Measurements from ENCODE around the gene YY1.
"Not testable (repeated sequence)": the region's sequence is repeated elsewhere in the genome, so short reads cannot be mapped to it uniquely, and the experiment has no call there.

Gene YY1

DNA sequence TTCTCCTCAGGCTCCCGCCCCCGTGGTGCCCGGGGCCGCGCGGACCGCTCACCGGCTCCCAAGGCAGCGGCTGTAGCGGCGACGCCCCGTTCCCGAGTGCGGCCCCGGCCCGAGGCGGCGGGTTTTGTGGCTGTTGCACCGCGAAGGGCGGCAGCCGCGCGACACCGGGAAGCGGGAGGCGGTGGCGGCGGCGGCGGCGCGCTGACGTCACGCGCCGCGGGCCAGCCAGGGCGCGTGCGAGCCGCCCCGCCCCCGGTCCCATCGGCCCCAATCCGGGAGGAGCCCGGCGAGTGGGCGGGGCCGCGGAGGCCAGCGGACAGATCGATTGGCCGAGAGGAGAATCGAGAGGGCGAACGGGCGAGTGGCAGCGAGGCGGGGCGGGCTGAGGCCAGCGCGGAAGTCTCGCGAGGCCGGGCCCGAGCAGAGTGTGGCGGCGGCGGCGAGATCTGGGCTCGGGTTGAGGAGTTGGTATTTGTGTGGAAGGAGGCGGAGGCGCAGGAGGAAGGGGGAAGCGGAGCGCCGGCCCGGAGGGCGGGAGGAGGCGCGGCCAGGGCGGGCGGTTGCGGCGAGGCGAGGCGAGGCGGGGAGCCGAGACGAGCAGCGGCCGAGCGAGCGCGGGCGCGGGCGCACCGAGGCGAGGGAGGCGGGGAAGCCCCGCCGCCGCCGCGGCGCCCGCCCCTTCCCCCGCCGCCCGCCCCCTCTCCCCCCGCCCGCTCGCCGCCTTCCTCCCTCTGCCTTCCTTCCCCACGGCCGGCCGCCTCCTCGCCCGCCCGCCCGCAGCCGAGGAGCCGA is at the start of gene YY1:
YY1 (plus strand) TSS at position 726 of the 792 bp plus-strand sequence. CDS start 101 bp downstream, outside the sequence.
- DNase-seq = peak; percentile 99

DNA sequence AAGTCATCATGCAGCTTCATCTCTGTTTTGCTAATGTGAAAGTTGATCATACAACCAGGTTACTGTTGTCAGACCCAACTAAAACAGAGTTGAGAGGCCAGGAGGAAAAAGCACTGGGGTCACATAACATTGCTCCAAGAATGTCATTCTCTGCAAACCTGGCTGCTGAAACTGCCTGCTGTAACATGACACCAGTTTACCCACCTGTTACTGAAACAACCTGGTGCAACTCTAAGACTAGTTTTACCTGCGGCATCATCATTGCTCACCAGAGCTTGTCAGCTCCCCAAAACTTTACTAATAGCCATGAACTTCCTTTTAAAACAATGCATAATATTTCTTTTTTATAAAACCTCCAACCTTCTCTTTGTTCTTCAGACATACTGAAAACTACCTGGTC is 48.8 kb upstream of the YY1 start:
- no peak for DNase-seq

DNA sequence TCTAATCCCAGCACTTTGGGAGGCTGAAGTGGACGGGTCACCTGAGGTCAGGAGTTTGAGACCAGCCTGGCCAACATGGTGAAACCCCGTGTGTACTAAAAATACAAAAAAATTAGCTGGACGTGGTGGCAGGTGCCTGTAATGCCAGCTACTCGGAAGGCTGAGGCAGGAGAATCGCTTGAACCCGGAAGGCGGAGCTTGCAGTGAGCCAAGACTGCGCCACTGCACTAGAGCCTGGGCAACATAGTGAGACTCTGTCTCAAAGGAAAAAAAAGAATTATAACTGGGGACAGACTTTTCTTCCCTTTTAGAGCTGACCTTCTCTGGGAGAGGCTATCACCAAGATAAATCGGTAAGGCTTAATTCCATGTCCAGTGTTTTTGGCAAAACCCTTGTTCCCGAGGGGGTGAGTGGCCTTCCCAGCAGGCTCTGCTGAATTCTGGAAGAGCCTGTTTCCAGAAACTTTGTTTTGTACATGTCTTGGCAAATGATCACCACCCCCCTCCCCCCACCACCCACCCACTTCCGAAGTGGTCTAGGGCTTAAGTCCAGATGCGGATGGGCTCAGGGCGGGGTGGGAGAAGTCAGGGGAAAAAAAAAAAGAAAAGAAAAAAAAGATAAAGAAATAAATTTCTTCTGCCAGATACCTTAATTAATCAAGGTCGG is 47.2 kb upstream of the YY1 start:
- no peak for DNase-seq

GRCh38 chr14:100192250-100192671 is 46.7 kb upstream of the YY1 start:
- DNase-seq = no peak

DNA sequence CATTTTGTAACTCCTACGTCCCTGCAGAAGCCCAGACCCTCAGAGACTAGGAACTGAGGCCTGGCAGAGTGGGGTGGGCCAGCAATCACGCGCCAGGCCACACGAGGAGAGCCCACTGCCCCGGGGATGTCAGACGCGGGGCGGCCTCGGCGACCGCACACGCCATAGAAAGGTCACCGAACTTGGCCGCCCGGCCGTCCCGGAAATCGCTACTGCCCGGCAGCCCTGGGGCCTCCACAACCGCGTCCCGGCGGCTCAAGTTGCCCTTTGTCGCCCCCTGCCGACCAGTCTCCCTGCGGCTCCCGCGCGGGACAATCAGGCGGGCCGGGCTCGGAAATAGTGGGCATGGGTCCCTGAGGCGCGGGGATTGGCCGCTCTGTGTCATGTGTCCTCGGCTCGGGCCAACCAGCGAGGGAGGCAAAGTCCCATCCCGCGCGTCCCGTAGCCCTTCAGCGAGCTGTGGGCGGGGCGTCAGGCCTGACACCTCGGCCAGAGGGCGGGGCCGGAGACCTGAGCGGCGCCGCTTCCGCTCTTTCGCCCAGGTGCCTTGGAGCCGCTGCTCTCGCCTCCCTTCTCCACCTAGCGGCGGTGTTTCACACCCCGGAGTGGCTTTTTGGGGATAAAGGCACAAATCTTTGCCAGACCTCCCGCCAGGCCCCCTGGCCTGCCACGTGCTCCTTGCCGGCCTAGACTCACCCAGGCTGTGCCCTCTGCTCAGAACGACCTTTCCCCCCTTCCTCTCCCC is 46.1 kb upstream of the YY1 start:
- peak; percentile 100 for DNase-seq

GRCh38 chr14:100193417-100194357 is 45.3 kb upstream of the YY1 start:
- peak; percentile 22 for DNase-seq

DNA sequence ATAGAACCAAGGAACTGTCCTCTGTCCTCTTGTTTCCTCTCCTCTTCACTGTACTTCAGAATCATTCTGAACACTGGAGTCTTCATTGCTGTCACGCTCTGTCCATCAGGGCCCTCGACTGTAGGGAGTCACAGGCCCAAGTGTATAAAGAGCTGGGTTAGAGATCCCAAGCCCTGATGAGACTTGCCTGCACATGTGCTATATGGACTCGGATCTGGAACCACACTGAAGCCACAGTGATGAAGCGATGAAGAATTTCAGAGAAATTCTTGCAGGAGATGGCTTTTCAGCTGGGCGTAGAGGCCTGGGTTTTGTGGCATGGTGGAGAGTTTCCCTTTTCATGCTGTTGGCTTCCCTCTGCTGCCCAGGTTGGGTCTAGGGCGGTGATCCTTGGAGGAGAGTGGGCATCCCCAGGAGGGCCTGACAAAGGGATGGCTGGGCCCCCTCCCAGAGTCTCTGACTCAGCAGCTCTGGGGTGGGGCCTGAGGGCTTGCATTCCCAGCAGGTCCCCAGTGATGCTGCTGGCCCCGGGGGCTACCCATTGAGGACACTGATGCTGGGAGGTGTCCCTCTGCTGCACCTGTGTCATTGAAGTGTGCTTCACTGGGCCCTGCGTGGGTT is 39.6 kb upstream of the YY1 start:
- DNase-seq = no peak

DNA sequence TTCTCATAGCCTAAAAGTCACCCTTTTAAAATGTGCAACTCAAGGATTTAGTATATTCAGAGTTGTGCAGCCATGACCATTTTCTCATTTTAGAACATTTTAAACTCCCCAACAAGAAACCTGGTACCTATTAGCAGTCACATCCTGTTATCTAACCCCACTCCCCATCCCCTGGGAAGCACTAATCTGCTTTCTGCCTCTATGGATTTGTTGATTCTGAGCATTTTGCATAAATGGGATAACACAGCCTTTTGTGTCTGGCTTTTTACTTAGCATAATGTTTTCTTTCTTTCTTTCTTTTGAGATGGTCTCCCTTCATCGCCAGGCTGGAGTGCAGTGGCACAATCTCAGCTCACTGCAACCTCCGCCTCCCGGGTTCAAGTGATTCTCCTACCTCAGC is 38.6 kb upstream of the YY1 start:
- no peak for DNase-seq

- DNase-seq = no peak
Measured at GRCh38 chr14:100201701-100202100, 37.2 kb upstream of the YY1 start.

- DNase-seq = no peak
Measured at GRCh38 chr14:100202712-100203111, 36.2 kb upstream of the YY1 start.

DNA sequence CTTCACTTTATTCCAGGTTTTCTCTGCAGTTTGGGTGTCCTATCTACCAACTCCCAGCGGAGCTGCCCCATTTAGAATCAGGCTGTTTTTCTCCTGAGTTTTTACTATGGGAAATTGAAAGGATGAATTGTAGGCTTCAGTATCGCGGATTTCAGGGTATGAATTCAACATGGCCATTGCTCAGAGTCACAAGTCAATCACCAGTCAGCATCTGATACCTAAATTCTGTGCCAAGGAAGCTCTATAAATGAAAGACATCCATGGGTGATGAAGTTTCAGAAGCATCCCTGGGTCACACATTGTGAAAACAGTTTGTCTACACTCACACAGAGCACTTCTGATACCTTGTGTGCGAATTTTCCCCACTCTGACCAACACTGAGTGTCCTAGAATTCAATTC is 35.8 kb upstream of the YY1 start:
- DNase-seq = no peak

DNA sequence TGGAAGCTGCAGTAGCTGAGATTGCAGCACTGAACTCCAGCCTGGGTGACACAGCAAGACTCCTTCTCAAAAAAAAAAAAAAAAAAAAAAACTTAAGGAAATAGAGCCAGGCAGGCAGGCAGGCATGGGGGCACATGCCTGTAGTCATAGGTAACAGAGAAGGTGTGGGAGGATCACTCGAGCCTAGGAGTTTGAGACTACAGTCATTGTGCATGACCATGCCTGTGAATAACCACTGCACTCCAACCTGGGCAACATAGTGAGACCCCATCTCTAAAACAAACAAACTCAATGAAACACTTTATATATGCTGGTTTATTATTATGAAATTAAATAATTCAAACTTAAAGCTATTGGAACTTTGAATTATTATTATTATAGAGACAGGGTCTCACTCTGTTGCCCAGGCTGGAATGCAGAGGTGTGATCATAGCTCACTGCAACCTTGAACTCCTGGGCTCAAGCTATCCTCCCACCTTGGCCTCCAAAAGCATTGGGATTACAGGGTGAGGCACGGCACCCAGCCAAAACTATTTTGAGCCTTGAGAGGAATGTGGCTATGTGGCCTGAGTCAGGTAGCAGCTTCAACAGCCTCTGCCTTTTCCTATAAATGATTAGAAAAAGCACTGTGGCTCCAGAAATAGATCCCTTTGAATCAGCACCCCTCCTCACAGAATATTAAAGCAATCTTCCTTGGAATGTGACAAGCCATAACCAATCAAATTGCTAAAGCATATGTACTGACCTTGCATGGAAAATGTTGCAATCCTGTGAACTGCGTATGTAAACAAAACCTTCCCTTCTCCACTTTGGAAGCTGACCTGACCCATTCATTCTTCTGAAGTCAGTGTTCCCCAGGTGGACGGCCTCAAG is 34.7 kb upstream of the YY1 start:
- DNase-seq = no peak

- not testable (repeated sequence) for DNase-seq
Measured at GRCh38 chr14:100204835-100205167, 34.1 kb upstream of the YY1 start.

DNA sequence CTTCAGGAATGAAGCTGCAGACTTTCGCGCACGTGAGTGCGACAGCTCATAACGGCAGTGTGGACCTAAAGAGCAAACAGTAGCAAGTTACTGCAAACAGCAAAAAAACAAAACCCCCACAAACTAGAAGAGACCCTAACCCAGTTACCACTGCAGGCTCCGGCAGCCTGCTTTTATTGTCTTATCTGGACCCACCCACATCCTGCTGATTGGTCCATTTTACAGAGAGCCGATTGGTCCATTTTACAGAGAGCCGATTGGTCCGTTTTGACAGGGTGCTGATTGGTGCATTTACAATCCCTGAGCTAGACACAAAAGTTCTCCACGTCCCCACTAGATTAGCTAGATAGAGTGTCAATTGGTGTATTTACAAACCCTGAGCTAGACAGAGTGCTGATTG is 31.4 kb upstream of the YY1 start:
- not testable (repeated sequence) for DNase-seq

GRCh38 chr14:100208136-100208535 is 30.8 kb upstream of the YY1 start:
- DNase-seq = not testable (repeated sequence)

- DNase-seq = no peak
Measured at GRCh38 chr14:100211366-100211765, 27.6 kb upstream of the YY1 start.

- no peak for DNase-seq
Measured at GRCh38 chr14:100211893-100212292, 27.1 kb upstream of the YY1 start.

DNA sequence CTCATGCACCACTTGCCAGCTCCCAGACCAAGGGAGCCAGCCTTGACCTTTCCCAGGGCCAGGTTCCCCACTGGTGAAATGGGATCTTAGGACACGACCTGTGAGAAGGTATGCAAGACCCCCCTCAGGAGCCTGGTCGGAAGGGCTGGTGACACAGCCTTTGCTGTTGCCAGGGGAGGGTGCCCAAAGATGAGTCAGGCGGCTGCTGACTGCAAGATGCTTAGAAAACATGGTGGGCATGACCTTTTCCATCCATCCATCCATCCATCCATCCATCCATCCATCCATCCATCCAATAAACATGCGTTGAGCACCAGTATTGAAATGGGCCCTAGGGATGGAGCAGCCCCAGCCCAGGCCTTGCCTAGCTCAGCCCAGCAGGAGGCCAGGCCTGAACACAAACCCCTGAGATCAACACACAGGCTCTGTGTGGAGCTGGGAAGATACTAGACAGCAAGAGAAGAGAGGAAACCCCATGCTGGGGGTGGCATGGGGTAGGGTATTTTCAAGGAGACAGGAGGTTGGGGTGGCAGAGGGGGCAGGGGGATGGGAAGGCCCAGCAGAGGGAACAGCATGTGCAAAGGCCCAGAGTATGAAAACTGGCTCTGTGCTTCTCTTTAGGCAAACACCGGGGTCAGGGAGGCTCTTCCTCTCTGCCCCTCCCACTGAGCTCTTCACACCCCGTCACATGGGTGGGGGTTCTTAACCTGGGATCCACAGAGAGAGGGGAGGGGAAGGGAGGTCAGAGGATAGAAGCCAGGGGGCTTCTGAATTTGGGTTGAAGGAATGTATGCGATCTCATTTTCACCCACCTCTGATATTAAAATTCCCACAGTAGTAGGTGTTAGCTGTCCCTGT is 26.2 kb upstream of the YY1 start:
- DNase-seq = no peak

DNA sequence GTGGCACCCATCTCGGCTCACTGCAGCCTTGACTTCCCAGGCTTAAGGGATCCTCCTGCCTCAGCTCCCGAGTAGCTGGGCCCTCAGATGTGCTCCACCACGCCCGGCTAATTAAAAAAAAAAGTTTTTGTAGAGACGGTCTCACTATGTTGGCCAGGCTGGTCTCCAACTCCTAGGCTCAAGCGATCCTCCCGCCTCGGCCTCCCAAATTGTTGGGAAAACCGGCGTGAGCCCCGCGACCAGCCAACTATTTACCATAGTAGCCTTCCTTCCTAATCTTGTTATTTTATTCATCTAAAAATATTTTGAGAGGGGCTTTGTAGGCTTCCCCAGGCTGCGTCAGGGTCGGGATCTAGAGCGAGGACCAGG is 25.4 kb upstream of the YY1 start:
- no peak for DNase-seq

All from CD4-positive, alpha-beta T cell treated with Interleukin-12 subunit alpha and Interleukin-12 subunit beta, for 1 hour (primary cell).